HepG2 (cell line): Measurements from ENCODE around the gene BMF. TPM values are rescaled to one million over a fixed set of nuclear protein-coding genes. Genes with fewer than 3 reads are reported as not detected.

ENCODE experiments used
- ARID5B ChIP-seq: IDR thresholded peaks from 2 replicates; pipeline ENCODE4 v1.4.0; 2020; ENCODE audit warnings: mild to moderate bottlenecking, missing genetic modification reagents
- BHLHE40 ChIP-seq: IDR thresholded peaks from 2 replicates; pipeline ENCODE4 v1.6.1; 2011; ENCODE audit warnings: low read length, improper control_type of control experiment
- CBFB ChIP-seq: sonication (generic); formaldehyde crosslinking; IDR thresholded peaks from 2 replicates; pipeline ENCODE4 v1.4.0; 2020; ENCODE audit warnings: missing genetic modification reagents
- DRAP1 ChIP-seq: IDR thresholded peaks from 2 replicates; pipeline ENCODE4 v1.6.1; 2016; ENCODE audit warnings: missing genetic modification reagents, missing compliant biosample characterization
- ETS1 ChIP-seq: sonication (generic); formaldehyde crosslinking; IDR thresholded peaks from 2 replicates; pipeline ENCODE4 v1.4.0; 2020; ENCODE audit warnings: missing genetic modification reagents
- FOXA1 ChIP-seq, 2 experiments: fragments of 450-650 bp in 1 of 2; sonication (generic) in 1 of 2; formaldehyde crosslinking in 1 of 2; IDR thresholded peaks; 2 replicates each; pipeline versions ENCODE4 v1.4.0 to v1.6.1; 2016 to 2020; ENCODE audit warnings: missing genetic modification reagents in 1 of 2
- GMEB1 ChIP-seq: sonication (generic); formaldehyde crosslinking; IDR thresholded peaks from 2 replicates; pipeline ENCODE4 v1.5.1; 2020; ENCODE audit warnings: missing genetic modification reagents, mild to moderate bottlenecking, borderline replicate concordance
- KDM6A ChIP-seq: IDR thresholded peaks from 2 replicates; pipeline ENCODE4 v1.6.1; 2016; ENCODE audit warnings: low read depth
- PTBP1 ChIP-seq: fragments of 200-400 bp; formaldehyde crosslinking; IDR thresholded peaks from 2 replicates; pipeline ENCODE4 v1.6.1; 2018; ENCODE audit warnings: low read length, low read depth; ENCODE audit not compliant: poor library complexity, severe bottlenecking
- SAP130 ChIP-seq: IDR thresholded peaks from 2 replicates; pipeline ENCODE4 v1.6.1; 2016; ENCODE audit warnings: low read depth
- SETDB1 ChIP-seq: sonication (generic); formaldehyde crosslinking; IDR thresholded peaks from 2 replicates; pipeline ENCODE4 v1.5.1; 2020; ENCODE audit warnings: missing genetic modification reagents, mild to moderate bottlenecking, borderline replicate concordance
- TARDBP ChIP-seq: sonication (generic); formaldehyde crosslinking; IDR thresholded peaks from 2 replicates; pipeline ENCODE4 v1.8.0; 2022; ENCODE audit warnings: mild to moderate bottlenecking, missing genetic modification reagents
- TFE3 ChIP-seq: IDR thresholded peaks from 2 replicates; pipeline ENCODE4 v1.6.1; 2016
- ZBTB25 ChIP-seq: IDR thresholded peaks from 2 replicates; pipeline ENCODE4 v1.6.1; 2018; ENCODE audit warnings: missing genetic modification reagents
- ZC3H4 ChIP-seq: sonication (generic); formaldehyde crosslinking; IDR thresholded peaks from 2 replicates; pipeline ENCODE4 v1.4.0; 2020; ENCODE audit warnings: missing genetic modification reagents, borderline replicate concordance
- ZNF260 ChIP-seq: sonication (generic); formaldehyde crosslinking; IDR thresholded peaks from 2 replicates; pipeline ENCODE4 v1.4.0; 2020; ENCODE audit warnings: missing genetic modification reagents, low read depth, mild to moderate bottlenecking, borderline replicate concordance
- ZNF317 ChIP-seq: sonication (generic); formaldehyde crosslinking; IDR thresholded peaks from 2 replicates; pipeline ENCODE4 v1.5.0; 2020; ENCODE audit warnings: mild to moderate bottlenecking, missing genetic modification reagents
- ZNF724P ChIP-seq: sonication (generic); formaldehyde crosslinking; IDR thresholded peaks from 2 replicates; pipeline ENCODE4 v1.8.0; 2022; ENCODE audit warnings: missing genetic modification reagents, borderline replicate concordance
- ZNF761 ChIP-seq: sonication (generic); formaldehyde crosslinking; conservative IDR thresholded peaks from 2 replicates; pipeline ENCODE4 v1.4.0; 2020; ENCODE audit warnings: mild to moderate bottlenecking, missing genetic modification reagents
- polyA plus RNA-seq, 8 experiments: library from polyadenylated mRNA; depleted of rRNA in 3 of 8; stranded (reverse) in 7 of 8; unstranded in 1 of 8; fragments of >200 nt; fragmentation: Illumina TruSeq in 4 of 8; extraction: Trizol in 4 of 8; gene quantifications; 2 replicates each; pipeline versions ENCODE4 v1.2.1 to v1.2.3, GENCODE V29; 2011 to 2016; ENCODE audit warnings: low read depth in 4 of 8, missing spikeins in 1 of 8, mixed read lengths in 1 of 8; ENCODE audit not compliant: insufficient read depth in 1 of 8
- total RNA-seq, 5 experiments: library from RNA; depleted of rRNA; stranded (reverse); fragments of >200 nt; fragmentation: Illumina TruSeq; extraction: Trizol; gene quantifications; 2 replicates each; pipeline ENCODE4 v1.2.3, GENCODE V29; 2016; ENCODE audit warnings: low read depth in 1 of 5

The BMF gene
- total and polyA plus RNA-seq, 2 of the 13 experiments (the other 11 are each of a cell fraction or from before 2014, with no cell fraction given) = 8.7 to 15.9 TPM

GRCh38 chr15:40098489-40099261, 10.0 kb downstream of the BMF start (continued):
- TF ChIP-seq ARID5B (CRISPR knock-in tag) = peak; percentile 98
- no peak for TF ChIP-seq ZC3H4 (CRISPR knock-in tag)
- TF ChIP-seq ZNF260 (CRISPR knock-in tag) = no peak
- TF ChIP-seq ZBTB25 (CRISPR knock-in tag) = peak; percentile 84
- TF ChIP-seq SETDB1 (CRISPR knock-in tag) = no peak
- TF ChIP-seq DRAP1 (CRISPR knock-in tag) = peak; percentile 71; the same call in 1 of the 2 replicates
- no peak for TF ChIP-seq ZNF724P (CRISPR knock-in tag)
- TF ChIP-seq FOXA1 (IDR thresholded peaks at IDR 0.05) = no peak; the same call in 1 of the 2 replicates
- peak; percentile 91 for TF ChIP-seq FOXA1 (CRISPR knock-in tag; IDR thresholded peaks at IDR 0.05)
- peak; percentile 92 for TF ChIP-seq CBFB (CRISPR knock-in tag)
- TF ChIP-seq TARDBP (CRISPR knock-in tag) = peak; percentile 58; the same call in 1 of the 2 replicates
- peak; percentile 45; the same call in 1 of the 2 replicates for TF ChIP-seq ZNF317
- TF ChIP-seq PTBP1 = no peak
- peak; percentile 95 for TF ChIP-seq SAP130 (CRISPR knock-in tag)
- TF ChIP-seq TFE3 = peak; percentile 93
- TF ChIP-seq ETS1 (CRISPR knock-in tag) = 0 out of 2 replicates have a peak, but pooled peaks have one; percentile 24
- peak; percentile 80 for TF ChIP-seq BHLHE40
- no peak for TF ChIP-seq ZNF761 (CRISPR knock-in tag)
- TF ChIP-seq KDM6A (CRISPR knock-in tag) = peak; percentile 89
- peak; percentile 54; the same call in 1 of the 2 replicates for TF ChIP-seq GMEB1
